Ovary (tissue), 9 donors: ENCODE results near the gene EFCAB10. TPM values are rescaled to one million over a fixed set of nuclear protein-coding genes. Genes with fewer than 3 reads are reported as not detected.
"Not testable (repeated sequence)": the region's sequence is repeated elsewhere in the genome, so short reads cannot be mapped to it uniquely, and the experiment has no call there.

Source experiments
- DNase-seq, 5 donors: peaks; one replicate each; pipeline ENCODE4 v3.0.0-alpha.2; 2019 to 2020
- H3K27ac ChIP-seq, 2 donors: fragments of 200-600 bp; one replicate each; pipeline versions ENCODE4 v1.5.1 to v1.8.0; 2019 to 2022
- H3K27me3 ChIP-seq: fragments of 200-600 bp; one replicate; pipeline ENCODE4 v1.8.0; 2022
- H3K36me3 ChIP-seq: fragments of 200-600 bp; sonication (generic); one replicate; pipeline ENCODE4 v1.5.1; 2019
- H3K4me1 ChIP-seq: one replicate; pipeline ENCODE4 v1.8.1; 2013; ENCODE audit warnings: mild to moderate bottlenecking, moderate library complexity; ENCODE audit not compliant: insufficient read depth
- H3K4me3 ChIP-seq: fragments of 200-600 bp; sonication (generic); one replicate; pipeline ENCODE4 v1.5.1; 2017
- H3K9me3 ChIP-seq, 2 donors: fragments of 200-600 bp in 1 of 2; sonication (generic) in 1 of 2; one replicate each; pipeline versions ENCODE4 v1.5.1 to v1.8.1; 2013 to 2019; ENCODE audit warnings: mild to moderate bottlenecking in 1 of 2, moderate library complexity in 1 of 2
- CTCF ChIP-seq, 3 donors: fragments of 450-650 bp in 2 of 3; fragments of 200-600 bp in 1 of 3; IDR thresholded peaks; one replicate each; pipeline versions ENCODE4 v1.5.1 to v1.8.0; 2016 to 2022; ENCODE audit warnings: antibody characterized with exemption in 3 of 3, mild to moderate bottlenecking in 1 of 3
- EP300 ChIP-seq: sonication (generic); formaldehyde crosslinking; IDR thresholded peaks from one replicate; pipeline ENCODE4 v1.6.1; 2017; ENCODE audit warnings: antibody characterized with exemption
- POLR2A ChIP-seq: fragments of 450-650 bp; IDR thresholded peaks from one replicate; pipeline ENCODE4 v1.6.1; 2017; ENCODE audit warnings: antibody characterized with exemption, mild to moderate bottlenecking, moderate library complexity
- WGBS, 3 donors: extraction: QIAGEN DNeasy Blood & Tissue Kit in 1 of 3; methylation state at CpG; one replicate each; pipeline versions ENCODE4 v1.1.5 to v1.1.7; 2013 to 2017; 5-methylcytosine and 5-hydroxymethylcytosine counted together
- intact Hi-C, 4 donors: fragments of 100-400 bp; cut with DNase I; formaldehyde crosslinking; loops; one replicate each; pipeline versions ENCODE4 v1.11.0 to v1.15.1; 2022 to 2023
- polyA plus RNA-seq, 2 donors: library from polyadenylated mRNA; stranded (reverse); fragments of 200-250 nt in 1 of 2; fragments of 350-450 nt in 1 of 2; fragmentation: Illumina TruSeq in 1 of 2; extraction: RNeasy Lipid Tissue Mini Kit (QIAGEN cat#74804) in 1 of 2; gene quantifications; one replicate each; pipeline ENCODE4 v1.2.3, GENCODE V29; 2013 to 2014
- total RNA-seq, 7 donors: library from RNA; depleted of rRNA in 2 of 7; stranded (reverse); fragments of >200 nt in 2 of 7; fragmentation: NEBNext Ultra II Directional in 3 of 7; extraction: Animal tissue kit (Norgen Biotek cat#: 25700) in 3 of 7; gene quantifications; one replicate each; pipeline versions ENCODE4 v1.1.0 to v1.2.4, GENCODE V29; 2016 to 2023
- donor health status: DM: no; HTN: no; CAD: no; lungs with moderate emphysema.
- donor health status: DM: no; HTN: no; CAD: no.
- donor health status: Bipolar disorder and iron deficiency.
- donor health status: DM: yes; HTN: yes; CAD: no.
- donor health status: DM: no; HTN: no; CAD: no.
- donor health status: DM: yes; HTN: yes; CAD: no.

EFCAB10 gene
- total and polyA plus RNA-seq, 9 donors = 0.22 to 11.8 (median 0.78) TPM; not detected in 3

- Histone ChIP-seq H3K4me3 (peak within 1 kb of the TSS; percentile 79), H3K36me3 (no peaks in the 10 kb centered on the region), H3K4me1 (no peaks in the 10 kb centered on the region), H3K27me3 (no peaks in the 10 kb centered on the region), H3K9me3 (no peaks in the 10 kb centered on the region), H3K27ac (peak within 1 kb of the TSS; percentile 65 to 88)
- intact Hi-C loops = no loop called here
- TF ChIP-seq POLR2A (peak; percentile 46), CTCF (IDR thresholded peaks at IDR 0.05) (no peak), EP300 (no peak)
- WGBS, 3 donors = 0 to 1% (median 1%) methylated on average over 38 to 96 of the region's 96 CpGs
- DNase-seq = peak; percentile 85 to 92 (median 88)
Observed at GRCh38 chr7:105521717-105522463, 59.4 kb downstream of the EFCAB10 start, which contains the start of gene PUS7. Gene PUS7, minus strand, starts transcription at chr7:105522271. Its CDS starts 13,759 bp downstream, at chr7:105508512.

DNA sequence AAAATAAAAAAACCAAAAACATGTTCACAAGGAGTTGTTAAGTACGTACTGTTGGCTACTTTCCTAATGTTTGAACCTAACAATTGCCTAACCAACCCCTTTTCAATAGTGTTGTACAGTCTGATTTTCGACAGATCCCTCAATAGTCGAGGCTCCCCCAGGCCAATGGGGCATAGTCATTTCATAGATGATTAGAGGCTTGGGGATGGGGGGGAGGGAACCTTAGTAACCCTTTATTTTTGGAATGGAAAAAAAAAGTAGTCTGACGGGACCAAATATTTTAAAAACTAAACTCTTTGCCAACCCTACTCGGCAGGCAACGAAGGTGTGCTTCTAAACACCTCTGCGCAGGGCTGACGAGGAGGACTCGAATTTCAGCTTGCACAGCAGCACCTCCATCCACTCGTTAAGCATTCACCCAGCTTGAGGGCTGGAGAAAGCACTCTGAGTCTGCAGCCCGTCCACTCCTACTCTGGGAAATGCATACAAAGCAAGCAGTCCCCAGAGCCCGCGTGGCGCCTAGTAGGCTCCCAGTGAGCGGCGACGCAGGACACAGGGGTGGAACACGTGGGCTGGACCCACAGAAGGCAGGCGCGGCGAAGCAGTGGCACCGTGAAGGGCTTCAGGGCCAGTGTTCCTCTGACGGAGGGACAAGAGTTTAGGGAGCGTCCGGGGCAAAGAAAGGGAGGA lies 60.1 kb downstream of the EFCAB10 start:
- no peaks in the 10 kb centered on the region for H3K27me3 ChIP-seq
- H3K36me3 ChIP-seq = no peaks in the 10 kb centered on the region
- no peaks in the 10 kb centered on the region for H3K9me3 ChIP-seq
- 4 to 10% (median 6%) methylated on average over 25 of the region's 25 CpGs for WGBS, 3 donors
- intact Hi-C loops = no loop called here
- H3K4me1 ChIP-seq = no peaks in the 10 kb centered on the region
- TF ChIP-seq EP300 (no peak), POLR2A (no peak), CTCF (IDR thresholded peaks at IDR 0.05) (no peak)
- H3K27ac ChIP-seq = peak overlapping the region; percentile 65 to 88
- peak overlapping the region; percentile 79 for H3K4me3 ChIP-seq
- DNase-seq = peak in 3 of 5 donors; percentile 33 to 57 (median 42)

DNA sequence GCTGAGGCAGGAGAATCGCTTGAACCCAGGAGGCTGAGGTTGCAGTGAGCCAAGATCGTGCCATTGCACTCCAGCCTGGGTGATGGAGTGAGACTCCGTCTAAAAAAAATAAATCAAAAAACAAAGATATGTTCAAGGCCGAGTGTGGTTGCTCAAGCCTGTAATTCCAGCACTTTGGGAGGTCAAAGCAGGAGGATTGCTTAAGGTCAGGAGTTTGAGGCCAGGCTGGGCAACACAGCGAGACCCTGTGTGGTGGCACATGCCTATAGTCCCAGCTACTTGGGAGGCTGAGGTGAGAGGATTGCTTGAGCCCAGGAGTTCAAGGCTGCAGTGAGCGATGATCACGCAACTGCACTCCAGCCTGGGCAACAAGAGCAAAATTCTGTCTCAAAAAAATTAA lies 60.7 kb downstream of the EFCAB10 start:
- H3K9me3 ChIP-seq, H3K4me1 ChIP-seq, intact Hi-C loops, H3K4me3 ChIP-seq, DNase-seq, H3K36me3 ChIP-seq, H3K27me3 ChIP-seq, H3K27ac ChIP-seq: not testable (repeated sequence)
- WGBS, 3 donors = 64 to 81% (median 72%) methylated on average over 7 of the region's 7 CpGs

- WGBS, 3 donors = 90 to 97% (median 93%) methylated on average over 6 of the region's 6 CpGs
- H3K9me3 ChIP-seq = no peaks in the 10 kb centered on the region
- H3K4me1 ChIP-seq = no peaks in the 10 kb centered on the region
- no peaks in the 10 kb centered on the region for H3K27me3 ChIP-seq
- no peak overlapping the region for H3K27ac ChIP-seq
- intact Hi-C loops = no loop called here
- no peaks in the 10 kb centered on the region for H3K36me3 ChIP-seq
- TF ChIP-seq POLR2A (no peak), EP300 (no peak), CTCF (IDR thresholded peaks at IDR 0.05) (no peak)
- no peak overlapping the region for H3K4me3 ChIP-seq
- DNase-seq = no peak
Observed at GRCh38 chr7:105519353-105519752, 61.9 kb downstream of the EFCAB10 start.

DNA sequence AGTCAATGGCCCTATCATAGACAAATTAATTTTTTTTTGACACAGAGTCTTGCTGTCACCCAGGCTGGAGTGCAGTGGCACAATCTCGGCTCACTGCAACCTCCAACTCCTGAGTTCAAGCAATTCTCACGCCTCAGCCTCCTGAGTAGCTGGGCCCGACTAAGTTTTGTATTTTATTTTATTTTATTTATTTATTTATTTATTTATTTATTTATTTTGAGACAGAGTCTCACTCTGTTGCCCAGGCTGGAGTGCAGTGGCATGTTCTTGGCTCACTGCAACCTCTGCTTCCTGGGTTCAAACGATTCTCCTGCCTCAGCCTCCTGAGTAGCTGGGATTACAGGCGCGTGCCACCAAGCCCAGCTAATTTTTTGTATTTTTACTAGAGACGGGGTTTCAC lies 65.7 kb downstream of the EFCAB10 start:
- H3K9me3 ChIP-seq, DNase-seq, H3K4me3 ChIP-seq, H3K27me3 ChIP-seq, H3K4me1 ChIP-seq, intact Hi-C loops, H3K36me3 ChIP-seq, H3K27ac ChIP-seq: not testable (repeated sequence)
- 94 to 97% (median 95%) methylated on average over 7 of the region's 7 CpGs for WGBS, 3 donors

Other genes with a start within 250 kb of the EFCAB10 start
- 10 to 100 TPM; 19.0 to 50.0 (median 39.8) TPM for gene SRPK2, start 192.6 kb downstream of the EFCAB10 start, total RNA-seq
- 10 to 100 TPM; 15.2 to 29.8 TPM for gene SRPK2, start 192.6 kb downstream of the EFCAB10 start, polyA plus RNA-seq
- gene PUS7, start 59.2 kb downstream of the EFCAB10 start, total RNA-seq = 10 to 100 TPM in 5 of 7 donors, 1 to 10 TPM in 2; 6.6 to 19.6 (median 13.6) TPM
- 1 to 10 TPM; 4.0 to 9.0 TPM for gene PUS7, start 59.2 kb downstream of the EFCAB10 start, polyA plus RNA-seq
- 10 to 100 TPM in 6 of 7 donors, 1 to 10 TPM in 1; 9.7 to 20.2 (median 13.6) TPM for gene RINT1, start 49.3 kb downstream of the EFCAB10 start, total RNA-seq
- 10 to 100 TPM; 10.2 to 11.4 TPM for gene RINT1, start 49.3 kb downstream of the EFCAB10 start, polyA plus RNA-seq